OCI-LY7 (cell line): Measurements from ENCODE around the gene TMEM256. TPM values are rescaled to one million over a fixed set of nuclear protein-coding genes. Genes with fewer than 3 reads are reported as not detected.

Source experiments
- BruUV-seq: library from RNA; stranded (reverse); fragments of 400-500 nt; replicated peaks from 2 replicates; lab custom pipeline; 2021; lab: Mats Ljungman, UMichigan
- CTCF ChIA-PET: fragments of 300-600 bp; sonication (Branson Sonifier 250); formaldehyde crosslinking; loops from one replicate; lab custom pipeline; 2022; ENCODE audit warnings: antibody characterized with exemption; ENCODE audit not compliant: unreplicated experiment; lab: Charles Lee
- POLR2A ChIA-PET: fragments of 300-600 bp; sonication (Branson Sonifier 250); formaldehyde crosslinking; loops from one replicate; lab custom pipeline; 2022; ENCODE audit warnings: antibody characterized with exemption; lab: Charles Lee
- DNase-seq: peaks from one replicate; pipeline ENCODE4 v3.0.0-alpha.2; 2015; ENCODE audit warnings: low spot score
- H2AFZ ChIP-seq: fragments of 200-600 bp; sonication (generic), shearing (Covaris generic); 2 replicates; pipeline ENCODE4 v1.6.1; 2014; ENCODE audit warnings: mild to moderate bottlenecking, antibody characterized with exemption, low read length, moderate library complexity
- H3K27ac ChIP-seq: fragments of 200-600 bp; sonication (generic); 2 replicates; pipeline ENCODE4 v1.5.1; 2014; ENCODE audit warnings: mixed run types, low read depth, mild to moderate bottlenecking, moderate library complexity, low read length, inconsistent platforms; ENCODE audit not compliant: poor library complexity, severe bottlenecking
- H3K36me3 ChIP-seq: fragments of 200-600 bp; sonication (generic); 2 replicates; pipeline ENCODE4 v1.6.1; 2014; ENCODE audit warnings: mild to moderate bottlenecking, antibody characterized with exemption, low read length, moderate library complexity, mixed read lengths; ENCODE audit not compliant: insufficient read depth
- H3K4me1 ChIP-seq: fragments of 200-600 bp; sonication (generic); 2 replicates; pipeline ENCODE4 v1.5.1; 2014; ENCODE audit warnings: mild to moderate bottlenecking, low read length; ENCODE audit not compliant: insufficient read depth, poor library complexity, severe bottlenecking
- H3K4me2 ChIP-seq: fragments of 200-600 bp; sonication (generic); 2 replicates; pipeline ENCODE4 v1.6.1; 2014; ENCODE audit warnings: mild to moderate bottlenecking, low read length
- H3K4me3 ChIP-seq: fragments of 200-600 bp; sonication (generic); 2 replicates; pipeline ENCODE4 v1.5.1; 2014; ENCODE audit warnings: mild to moderate bottlenecking, low read depth, low read length; ENCODE audit not compliant: poor library complexity, severe bottlenecking
- H3K79me2 ChIP-seq: fragments of 200-600 bp; sonication (generic); 2 replicates; pipeline ENCODE4 v1.6.1; 2016; ENCODE audit warnings: low read depth, mild to moderate bottlenecking, low read length, moderate library complexity, mixed read lengths; ENCODE audit not compliant: insufficient read depth
- H3K9me2 ChIP-seq: fragments of 200-600 bp; sonication (generic); 2 replicates; pipeline ENCODE4 v1.6.1; 2016; ENCODE audit warnings: mild to moderate bottlenecking, low read length, mixed read lengths; ENCODE audit not compliant: insufficient read depth
- H3K9me3 ChIP-seq: fragments of 200-600 bp; sonication (generic); 2 replicates; pipeline ENCODE4 v1.6.1; 2014; ENCODE audit warnings: mild to moderate bottlenecking, mixed run types, low read length, mixed read lengths
- H4K20me1 ChIP-seq: fragments of 200-600 bp; sonication (generic); 2 replicates; pipeline ENCODE4 v1.6.1; 2014; ENCODE audit warnings: mild to moderate bottlenecking, antibody characterized with exemption, low read length, moderate library complexity, mixed read lengths; ENCODE audit not compliant: insufficient read depth
- CTCF ChIP-seq: fragments of 200-600 bp; sonication (generic); conservative IDR thresholded peaks from 2 replicates; pipeline ENCODE4 v1.5.1; 2014; ENCODE audit warnings: mild to moderate bottlenecking, antibody characterized with exemption, low read length, moderate library complexity, mixed read lengths
- EZH2phosphoT487 ChIP-seq: fragments of 200-600 bp; sonication (generic); IDR thresholded peaks from 2 replicates; pipeline ENCODE4 v1.6.1; 2018; ENCODE audit warnings: low read depth, borderline replicate concordance, mild to moderate bottlenecking, mixed run types, antibody characterized with exemption, low read length, moderate library complexity, mixed read lengths
- intact Hi-C: fragments of 100-400 bp; cut with micrococcal nuclease; formaldehyde crosslinking; loops from one replicate; pipeline ENCODE4 v1.10.0; 2022; ENCODE audit not compliant: unreplicated experiment
- total RNA-seq, 2 experiments: library from RNA; depleted of rRNA in 1 of 2; stranded (reverse); fragments of >200 nt in 1 of 2; shearing (Covaris generic) in 1 of 2; gene quantifications; 2 replicates each; pipeline ENCODE4 v1.2.3, GENCODE V29; 2014 to 2022

Gene TMEM256
- total RNA-seq, 2 experiments from 2014 or later: 96.6 to 165 TPM

- POLR2A ChIA-PET: no interaction called here
- no peaks in the 10 kb centered on the region for H3K4me1 ChIP-seq
- H3K79me2 ChIP-seq: no peaks in the 10 kb centered on the region
- H3K4me3 ChIP-seq: no peak overlapping the region
- BruUV-seq: no TSS peak
- intact Hi-C loops: no loop called here
- no peaks in the 10 kb centered on the region for H3K36me3 ChIP-seq
- H2AFZ ChIP-seq: no peak overlapping the region
- H3K9me2 ChIP-seq: no peaks in the 10 kb centered on the region
- CTCF ChIA-PET: no interaction called here
- H3K27ac ChIP-seq: no peak overlapping the region
- H3K4me2 ChIP-seq: no peak overlapping the region
- H3K9me3 ChIP-seq: no peaks in the 10 kb centered on the region
- DNase-seq: no peak
- H4K20me1 ChIP-seq: no peaks in the 10 kb centered on the region
- TF ChIP-seq CTCF (no peak), EZH2phosphoT487 (no peak)
These were observed 22.4 kb upstream of the TMEM256 start for GRCh38 chr17:7426203-7426863.

- no peaks in the 10 kb centered on the region for H3K4me1 ChIP-seq
- H2AFZ ChIP-seq: no peak overlapping the region
- TF ChIP-seq EZH2phosphoT487 (no peak), CTCF (no peak)
- no peak overlapping the region for H3K27ac ChIP-seq
- DNase-seq: no peak
- no peaks in the 10 kb centered on the region for H4K20me1 ChIP-seq
- H3K79me2 ChIP-seq: no peaks in the 10 kb centered on the region
- BruUV-seq: no TSS peak
- no peaks in the 10 kb centered on the region for H3K9me3 ChIP-seq
- no peaks in the 10 kb centered on the region for H3K36me3 ChIP-seq
- intact Hi-C loops: no loop called here
- no peak overlapping the region for H3K4me3 ChIP-seq
- H3K9me2 ChIP-seq: no peaks in the 10 kb centered on the region
- POLR2A ChIA-PET: no interaction called here
- H3K4me2 ChIP-seq: no peak overlapping the region
- CTCF ChIA-PET: no interaction called here
These were observed 21.9 kb upstream of the TMEM256 start for GRCh38 chr17:7425756-7426155.

GRCh38 chr17:7425316-7425715, 21.4 kb upstream of the TMEM256 start, which contains the start of gene SPEM2:
TSS of gene SPEM2 (plus strand) at chr17:7425616. CDS start at chr17:7425689, 73 bp downstream.
- no peaks in the 10 kb centered on the region for H3K79me2 ChIP-seq
- H3K4me2 ChIP-seq: no peak within 1 kb of the TSS
- ChIA-PET POLR2A (no interaction called here), CTCF (interaction anchor here (0.6 kb wide), 1 partner anchor 110 kb away, joined by 4 read pairs; no protein-coding TSS in a partner anchor)
- no TSS peak for BruUV-seq
- no peaks in the 10 kb centered on the region for H3K9me3 ChIP-seq
- H3K36me3 ChIP-seq: no peaks in the 10 kb centered on the region
- no peak for DNase-seq
- H3K27ac ChIP-seq: no peak within 1 kb of the TSS
- no peaks in the 10 kb centered on the region for H4K20me1 ChIP-seq
- TF ChIP-seq CTCF (no peak), EZH2phosphoT487 (no peak)
- no peaks in the 10 kb centered on the region for H3K9me2 ChIP-seq
- no peaks in the 10 kb centered on the region for H3K4me1 ChIP-seq
- H3K4me3 ChIP-seq: no peak within 1 kb of the TSS
- intact Hi-C loops: no loop called here
- no peak within 1 kb of the TSS for H2AFZ ChIP-seq
